Measurements from ENCODE around the gene ZNF22.
A peak's percentile ranks its signal among the peaks of the same experiment; 100 is the strongest.

ZNF22 gene

GRCh38 chr10:44966129-44966815 lies 34.5 kb upstream of the ZNF22 start:
- peak; percentile 94 for FAIRE-seq
- TF ChIP-seq POLR2A (IDR thresholded peaks at IDR 0.05; ENCODE audit: low read depth, low read length) = no peak
- TF ChIP-seq POLR2AphosphoS5 (IDR thresholded peaks at IDR 0.05; ENCODE audit: low read depth, low read length) = no peak
- no peak for TF ChIP-seq TAF1 (IDR thresholded peaks at IDR 0.05; ENCODE audit: borderline replicate concordance, low read depth, low read length)
- no peak for DNase-seq (ENCODE audit: insufficient read length)

DNA sequence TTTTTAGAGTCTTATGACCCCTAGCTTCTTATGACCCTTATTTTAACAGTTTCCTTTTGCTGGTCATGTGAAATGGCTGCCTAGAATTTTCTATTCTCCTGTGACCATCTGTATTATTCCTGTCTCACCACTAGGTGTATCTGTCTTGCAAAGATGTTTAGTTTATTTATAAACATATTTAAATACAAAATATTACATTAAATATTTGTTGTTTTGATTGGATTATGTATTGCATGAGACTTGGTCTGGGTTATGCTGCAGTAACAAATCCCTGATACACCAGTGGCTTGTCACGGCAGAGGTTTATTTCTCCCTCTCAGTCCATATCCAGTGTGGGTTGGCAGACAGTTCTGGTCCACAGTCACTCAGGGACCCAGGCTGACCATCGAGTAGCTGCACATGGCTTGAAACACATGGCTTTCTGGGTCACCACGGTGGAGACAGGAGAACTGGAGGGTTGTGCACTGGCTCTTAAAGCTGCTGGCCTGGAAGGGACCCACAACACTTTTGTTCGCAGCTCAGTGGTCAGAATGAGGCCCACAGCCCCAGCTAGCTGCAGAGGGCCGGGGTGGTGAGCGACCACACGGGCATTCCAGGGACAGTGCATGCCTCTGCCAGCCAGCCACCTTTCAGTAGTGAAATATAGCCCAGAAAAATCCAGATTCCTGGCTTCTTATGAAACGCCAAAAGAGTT lies 33.8 kb upstream of the ZNF22 start:
- TF ChIP-seq POLR2A (IDR thresholded peaks at IDR 0.05; ENCODE audit: low read depth, low read length) (no peak), TAF1 (IDR thresholded peaks at IDR 0.05; ENCODE audit: borderline replicate concordance, low read depth, low read length) (no peak), POLR2AphosphoS5 (IDR thresholded peaks at IDR 0.05; ENCODE audit: low read depth, low read length) (no peak)
- FAIRE-seq = no peak

GRCh38 chr10:44967616-44968015 lies 33.1 kb upstream of the ZNF22 start:
- no peak for DNase-seq (ENCODE audit: insufficient read length)
- no peak for FAIRE-seq
- no peak for TF ChIP-seq POLR2AphosphoS5 (IDR thresholded peaks at IDR 0.05; ENCODE audit: low read depth, low read length)
- no peak for TF ChIP-seq POLR2A (IDR thresholded peaks at IDR 0.05; ENCODE audit: low read depth, low read length)
- TF ChIP-seq TAF1 (IDR thresholded peaks at IDR 0.05; ENCODE audit: borderline replicate concordance, low read depth, low read length) = no peak

More for the DNA sequence above, 33.8 kb upstream of the ZNF22 start:
- no peak for DNase-seq (ENCODE audit: insufficient read length)

GRCh38 chr10:44968091-44968490 lies 32.6 kb upstream of the ZNF22 start:
- FAIRE-seq (peak; percentile 89), DNase-seq (ENCODE audit: insufficient read length) (no peak)
- TF ChIP-seq TAF1 (IDR thresholded peaks at IDR 0.05; ENCODE audit: borderline replicate concordance, low read depth, low read length) = no peak
- TF ChIP-seq POLR2A (IDR thresholded peaks at IDR 0.05; ENCODE audit: low read depth, low read length) = no peak
- no peak for TF ChIP-seq POLR2AphosphoS5 (IDR thresholded peaks at IDR 0.05; ENCODE audit: low read depth, low read length)

DNA sequence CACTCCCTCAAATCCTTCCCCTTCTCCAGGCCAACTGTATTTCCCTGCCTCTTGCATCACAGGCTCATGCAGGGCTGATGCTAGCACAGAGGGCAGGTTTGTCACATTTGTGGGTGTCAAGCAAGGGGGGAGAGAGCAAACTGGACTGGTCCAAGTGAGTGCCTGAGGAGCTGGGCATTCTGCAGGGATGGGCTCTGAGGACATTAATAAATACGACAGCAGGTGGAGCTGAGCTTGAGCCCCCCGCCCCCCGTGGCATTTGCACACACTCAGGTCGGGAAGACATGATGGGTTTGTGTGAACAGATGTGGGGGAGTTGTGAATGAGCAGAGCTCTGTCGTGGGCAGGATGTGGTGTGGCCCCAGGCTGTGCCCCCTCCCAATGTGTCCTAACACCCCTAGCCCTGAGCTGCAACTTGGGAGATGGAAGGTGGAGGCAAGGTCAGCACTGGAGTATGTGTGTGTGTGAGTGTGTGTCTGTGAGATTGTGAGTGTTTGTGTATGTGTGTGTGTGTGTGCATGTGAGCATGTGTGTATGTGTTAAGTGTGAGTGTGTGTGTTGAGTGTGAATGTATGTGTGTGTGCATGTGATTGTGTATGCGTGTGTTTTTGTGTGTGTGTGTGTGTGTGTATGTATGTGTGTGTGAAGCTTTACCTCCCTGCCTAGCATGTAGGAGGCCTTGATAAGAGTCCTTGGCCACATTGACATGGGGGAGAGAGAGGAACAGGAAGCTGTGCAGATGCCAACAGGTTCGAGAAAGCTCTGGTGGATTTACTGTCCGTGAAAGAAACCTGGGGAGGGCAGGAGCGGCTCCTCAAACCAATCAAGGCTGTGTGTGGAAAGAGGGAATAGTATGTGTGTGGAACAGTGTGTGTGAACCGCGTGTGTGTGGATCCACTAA lies 32.0 kb upstream of the ZNF22 start:
- no peak for DNase-seq (ENCODE audit: insufficient read length)
- TF ChIP-seq POLR2AphosphoS5 (IDR thresholded peaks at IDR 0.05; ENCODE audit: low read depth, low read length) = no peak
- no peak for TF ChIP-seq POLR2A (IDR thresholded peaks at IDR 0.05; ENCODE audit: low read depth, low read length)
- TF ChIP-seq TAF1 (IDR thresholded peaks at IDR 0.05; ENCODE audit: borderline replicate concordance, low read depth, low read length) = no peak
- peak; percentile 87 for FAIRE-seq

DNA sequence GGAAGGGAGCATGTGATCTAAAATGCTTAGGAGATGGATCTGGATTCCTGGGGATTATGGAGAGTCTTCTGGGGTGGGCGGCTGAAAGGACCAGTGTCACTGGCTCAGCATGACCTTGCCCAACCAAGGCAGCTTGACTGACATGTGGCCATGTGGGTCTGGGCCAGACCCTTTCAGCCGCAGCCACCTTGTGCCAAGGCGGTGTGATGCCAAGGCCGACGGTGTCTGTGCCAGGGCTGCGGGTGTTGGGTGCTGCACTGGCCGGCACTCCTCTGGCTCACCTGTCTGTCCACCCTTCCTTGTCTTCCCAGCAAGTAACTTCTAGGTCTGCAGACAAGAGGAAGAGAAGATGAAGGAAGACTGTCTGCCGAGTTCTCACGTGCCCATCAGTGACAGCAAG lies 30.9 kb upstream of the ZNF22 start:
- DNase-seq (ENCODE audit: insufficient read length) (no peak), FAIRE-seq (no peak)
- TF ChIP-seq POLR2AphosphoS5 (IDR thresholded peaks at IDR 0.05; ENCODE audit: low read depth, low read length) (no peak), POLR2A (IDR thresholded peaks at IDR 0.05; ENCODE audit: low read depth, low read length) (no peak), TAF1 (IDR thresholded peaks at IDR 0.05; ENCODE audit: borderline replicate concordance, low read depth, low read length) (no peak)

DNA sequence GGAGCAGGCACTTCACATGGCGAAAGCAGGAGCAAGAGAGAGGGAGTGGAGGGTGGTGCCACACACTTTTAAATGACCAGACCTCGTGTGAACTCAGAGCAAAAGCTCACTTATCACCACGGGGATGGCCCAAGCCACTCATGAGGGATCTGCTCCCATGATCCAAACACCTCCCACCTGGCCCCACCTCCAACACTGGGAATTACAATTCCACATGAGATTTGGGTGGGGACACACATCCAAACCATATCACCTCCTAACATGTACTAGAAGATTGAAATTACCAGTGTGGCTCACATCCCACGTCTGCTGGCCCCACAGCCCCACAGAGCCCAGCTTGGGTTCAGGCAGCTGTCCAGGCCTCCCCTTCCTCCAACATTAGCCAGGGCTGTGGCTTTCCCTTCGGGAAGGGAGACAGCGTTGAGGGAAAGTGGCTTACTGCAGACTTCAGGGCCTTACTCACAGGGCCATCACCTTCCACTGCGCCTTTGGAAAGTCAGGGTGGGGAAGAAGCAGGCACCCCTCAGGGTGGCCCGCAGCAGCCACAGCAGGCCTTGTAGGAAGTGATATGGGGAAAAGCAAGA lies 29.8 kb upstream of the ZNF22 start:
- DNase-seq (ENCODE audit: insufficient read length) (no peak), FAIRE-seq (no peak)
- TF ChIP-seq TAF1 (IDR thresholded peaks at IDR 0.05; ENCODE audit: borderline replicate concordance, low read depth, low read length) = no peak
- no peak for TF ChIP-seq POLR2A (IDR thresholded peaks at IDR 0.05; ENCODE audit: low read depth, low read length)
- TF ChIP-seq POLR2AphosphoS5 (IDR thresholded peaks at IDR 0.05; ENCODE audit: low read depth, low read length) = no peak

- TF ChIP-seq TAF1 (IDR thresholded peaks at IDR 0.05; ENCODE audit: borderline replicate concordance, low read depth, low read length) (no peak), POLR2A (IDR thresholded peaks at IDR 0.05; ENCODE audit: low read depth, low read length) (no peak), POLR2AphosphoS5 (IDR thresholded peaks at IDR 0.05; ENCODE audit: low read depth, low read length) (no peak)
- no peak for DNase-seq (ENCODE audit: insufficient read length)
- no peak for FAIRE-seq
These were observed 29.3 kb upstream of the ZNF22 start for GRCh38 chr10:44971434-44971833.

GRCh38 chr10:44971935-44972757 lies 28.6 kb upstream of the ZNF22 start:
- DNase-seq (ENCODE audit: insufficient read length) = no peak
- TF ChIP-seq TAF1 (IDR thresholded peaks at IDR 0.05; ENCODE audit: borderline replicate concordance, low read depth, low read length) = no peak
- TF ChIP-seq POLR2AphosphoS5 (IDR thresholded peaks at IDR 0.05; ENCODE audit: low read depth, low read length) = no peak
- no peak for FAIRE-seq

- peak; percentile 5 for FAIRE-seq
- no peak for DNase-seq (ENCODE audit: insufficient read length)
- TF ChIP-seq POLR2A (IDR thresholded peaks at IDR 0.05; ENCODE audit: low read depth, low read length) (no peak), POLR2AphosphoS5 (IDR thresholded peaks at IDR 0.05; ENCODE audit: low read depth, low read length) (no peak), TAF1 (IDR thresholded peaks at IDR 0.05; ENCODE audit: borderline replicate concordance, low read depth, low read length) (no peak)
These were observed 27.8 kb upstream of the ZNF22 start for GRCh38 chr10:44972874-44973306.

All from GM12892 (cell line).